A673 (cell line): ENCODE measurements around the gene SMC6.

Experiments
- EZH2 ChIP-seq: fragments of 200-600 bp; sonication (generic); IDR thresholded peaks from 2 replicates; pipeline ENCODE4 v1.6.1; 2017; ENCODE audit warnings: borderline replicate concordance, low read depth, mild to moderate bottlenecking, mixed read lengths, antibody characterized with exemption, low read length; ENCODE audit not compliant: poor library complexity, severe bottlenecking
- TF ChIP-seq, protein P1 (sequence below): fragments of 300-800, 200-600 bp; sonication (generic); conservative IDR thresholded peaks from 2 replicates; pipeline ENCODE4 v1.5.1; 2017; ENCODE audit warnings: low read depth, mild to moderate bottlenecking, antibody characterized with exemption, low read length, moderate library complexity, mixed read lengths

DNA sequence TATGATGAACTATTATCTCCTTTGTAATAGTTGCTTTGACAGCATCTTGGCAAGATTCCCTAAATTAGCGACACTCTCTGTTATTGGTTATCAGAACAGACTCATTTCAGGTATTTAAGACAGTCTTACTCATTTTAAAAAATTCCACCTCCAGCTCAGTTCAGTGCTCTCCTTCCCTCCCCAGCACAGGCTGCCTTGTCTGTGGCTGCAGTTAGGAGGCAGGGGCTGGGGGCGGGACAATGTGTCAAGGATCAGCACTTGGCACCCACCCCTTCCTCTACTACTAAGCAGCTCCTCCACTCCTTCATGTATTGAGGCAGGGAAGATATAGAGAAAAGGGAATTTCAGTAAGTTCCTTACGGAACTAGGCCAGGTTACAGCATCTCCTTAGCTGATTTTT is 128.2 kb downstream of the SMC6 start:
- TF ChIP-seq, protein P1, sequence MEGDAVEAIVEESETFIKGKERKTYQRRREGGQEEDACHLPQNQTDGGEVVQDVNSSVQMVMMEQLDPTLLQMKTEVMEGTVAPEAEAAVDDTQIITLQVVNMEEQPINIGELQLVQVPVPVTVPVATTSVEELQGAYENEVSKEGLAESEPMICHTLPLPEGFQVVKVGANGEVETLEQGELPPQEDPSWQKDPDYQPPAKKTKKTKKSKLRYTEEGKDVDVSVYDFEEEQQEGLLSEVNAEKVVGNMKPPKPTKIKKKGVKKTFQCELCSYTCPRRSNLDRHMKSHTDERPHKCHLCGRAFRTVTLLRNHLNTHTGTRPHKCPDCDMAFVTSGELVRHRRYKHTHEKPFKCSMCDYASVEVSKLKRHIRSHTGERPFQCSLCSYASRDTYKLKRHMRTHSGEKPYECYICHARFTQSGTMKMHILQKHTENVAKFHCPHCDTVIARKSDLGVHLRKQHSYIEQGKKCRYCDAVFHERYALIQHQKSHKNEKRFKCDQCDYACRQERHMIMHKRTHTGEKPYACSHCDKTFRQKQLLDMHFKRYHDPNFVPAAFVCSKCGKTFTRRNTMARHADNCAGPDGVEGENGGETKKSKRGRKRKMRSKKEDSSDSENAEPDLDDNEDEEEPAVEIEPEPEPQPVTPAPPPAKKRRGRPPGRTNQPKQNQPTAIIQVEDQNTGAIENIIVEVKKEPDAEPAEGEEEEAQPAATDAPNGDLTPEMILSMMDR = no peak
- TF ChIP-seq EZH2 = no peak
